Esophagus (tissue), 2 donors: Measurements from ENCODE around the gene RAD23A. TPM values are rescaled to one million over a fixed set of nuclear protein-coding genes. Genes with fewer than 3 reads are reported as not detected.
A peak's percentile ranks its signal among the peaks of the same experiment; 100 is the strongest.

ENCODE experiments used
- H3K27ac ChIP-seq, 2 donors: one replicate each; pipeline ENCODE4 v1.5.1; 2013; ENCODE audit warnings: low read depth in 2 of 2, mild to moderate bottlenecking in 2 of 2, inconsistent platforms in 1 of 2, low read length in 1 of 2, moderate library complexity in 1 of 2
- H3K27me3 ChIP-seq, 2 donors: one replicate each; pipeline ENCODE4 v1.6.1; 2013; ENCODE audit warnings: low read length in 2 of 2, control low read depth in 1 of 2, mild to moderate bottlenecking in 1 of 2; ENCODE audit not compliant: insufficient read depth in 2 of 2, control insufficient read depth in 1 of 2
- H3K36me3 ChIP-seq, 2 donors: one replicate each; pipeline ENCODE4 v1.6.1; 2013; ENCODE audit warnings: low read length in 1 of 2; ENCODE audit not compliant: control insufficient read depth in 2 of 2, insufficient read depth in 2 of 2
- H3K4me1 ChIP-seq, 2 donors: one replicate each; pipeline ENCODE4 v1.6.1; 2013; ENCODE audit warnings: low read length in 1 of 2; ENCODE audit not compliant: control insufficient read depth in 2 of 2, insufficient read depth in 2 of 2
- H3K4me3 ChIP-seq, 2 donors: one replicate each; pipeline ENCODE4 v1.5.1; 2013; ENCODE audit warnings: low read length in 2 of 2, mild to moderate bottlenecking in 2 of 2, low read depth in 1 of 2, moderate library complexity in 1 of 2
- H3K9me3 ChIP-seq, 2 donors: one replicate each; pipeline ENCODE4 v1.6.1; 2013; ENCODE audit warnings: mild to moderate bottlenecking in 2 of 2, low read depth in 1 of 2, low read length in 1 of 2, moderate library complexity in 1 of 2; ENCODE audit not compliant: control insufficient read depth in 2 of 2, insufficient read depth in 1 of 2
- WGBS, 2 donors: extraction: QIAGEN DNeasy Blood & Tissue Kit; methylation state at CpG; one replicate each; pipeline ENCODE4 v1.1.7; 2013; 5-methylcytosine and 5-hydroxymethylcytosine counted together
- polyA plus RNA-seq, 2 donors: library from polyadenylated mRNA; stranded (reverse); fragments of 200-250 nt; gene quantifications; one replicate each; pipeline ENCODE4 v1.2.3, GENCODE V29; 2013
- donor health status: healthy with polysubstance abuse.
- donor health status: Bipolar disorder and iron deficiency.

Gene RAD23A
- polyA plus RNA-seq, 2 donors = 73.9 to 81.0 TPM

DNA sequence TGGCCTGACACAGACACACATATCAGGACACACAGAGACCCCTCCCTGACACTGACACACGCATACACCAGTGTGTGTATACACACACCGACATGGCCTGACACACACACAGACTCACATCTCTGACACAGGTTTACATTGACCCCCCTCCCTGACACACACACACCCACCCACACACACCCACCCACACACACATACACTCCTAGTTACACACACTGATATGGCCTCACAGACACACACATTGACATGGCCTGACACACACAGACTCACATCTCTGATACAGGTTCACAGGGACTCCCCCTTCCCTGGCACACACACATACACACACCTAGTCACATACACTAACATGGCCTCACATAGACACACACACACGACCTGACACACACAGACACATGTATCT is 45.2 kb downstream of the RAD23A start:
- 70 to 72% methylated on average over 3 of the region's 3 CpGs for WGBS, 2 donors
- Histone ChIP-seq H3K4me1 (peaks cover 0 to 7% of the 10 kb centered on the region in 2 donors), H3K36me3 (no peaks in the 10 kb centered on the region), H3K9me3 (no peaks in the 10 kb centered on the region), H3K27me3 (no peaks in the 10 kb centered on the region), H3K27ac (no peak overlapping the region), H3K4me3 (no peak overlapping the region)

DNA sequence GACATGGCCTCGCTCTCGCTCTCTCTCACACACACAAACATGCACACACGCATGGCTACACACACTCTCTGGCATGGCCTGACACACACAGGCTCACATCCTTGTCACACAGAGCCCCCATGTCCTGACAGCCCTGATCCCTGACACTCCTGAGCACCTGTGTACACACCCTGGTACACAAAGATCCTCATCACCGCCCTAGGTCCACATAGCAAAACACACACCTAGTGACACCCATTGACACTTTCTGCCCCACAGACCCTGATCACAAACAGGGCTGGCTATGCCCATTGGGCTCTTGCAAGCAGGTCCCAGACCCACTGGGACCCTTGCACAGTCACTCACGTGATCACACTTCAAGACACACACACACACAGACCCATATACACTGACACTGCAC is 45.6 kb downstream of the RAD23A start:
- H3K4me3 ChIP-seq = no peak overlapping the region
- no peaks in the 10 kb centered on the region for H3K9me3 ChIP-seq
- H3K4me1 ChIP-seq = peaks cover 0 to 7% of the 10 kb centered on the region in 2 donors
- H3K27me3 ChIP-seq = no peaks in the 10 kb centered on the region
- no peak overlapping the region for H3K27ac ChIP-seq
- no peaks in the 10 kb centered on the region for H3K36me3 ChIP-seq
- 92 to 96% methylated on average over 5 of the region's 5 CpGs for WGBS, 2 donors

- Histone ChIP-seq H3K9me3 (no peaks in the 10 kb centered on the region), H3K4me3 (no peak overlapping the region), H3K36me3 (peaks cover 0 to 5% of the 10 kb centered on the region in 2 donors), H3K4me1 (peaks cover 4 to 14% of the 10 kb centered on the region in 2 donors), H3K27me3 (no peaks in the 10 kb centered on the region), H3K27ac (no peak overlapping the region)
- 94 to 95% methylated on average over 11 of the region's 11 CpGs for WGBS, 2 donors
These were observed 47.1 kb downstream of the RAD23A start for GRCh38 chr19:12992729-12993128.

- 55 to 80% methylated on average over 7 of the region's 7 CpGs for WGBS, 2 donors
- H3K27me3 ChIP-seq = no peaks in the 10 kb centered on the region
- peaks cover 0 to 6% of the 10 kb centered on the region in 2 donors for H3K36me3 ChIP-seq
- no peak overlapping the region for H3K4me3 ChIP-seq
- H3K9me3 ChIP-seq = no peaks in the 10 kb centered on the region
- H3K4me1 ChIP-seq = peaks cover 4 to 16% of the 10 kb centered on the region in 2 donors
- H3K27ac ChIP-seq = peak overlapping the region in 1 of 2 donors; percentile 44
These were observed 47.9 kb downstream of the RAD23A start for GRCh38 chr19:12993562-12993961.

DNA sequence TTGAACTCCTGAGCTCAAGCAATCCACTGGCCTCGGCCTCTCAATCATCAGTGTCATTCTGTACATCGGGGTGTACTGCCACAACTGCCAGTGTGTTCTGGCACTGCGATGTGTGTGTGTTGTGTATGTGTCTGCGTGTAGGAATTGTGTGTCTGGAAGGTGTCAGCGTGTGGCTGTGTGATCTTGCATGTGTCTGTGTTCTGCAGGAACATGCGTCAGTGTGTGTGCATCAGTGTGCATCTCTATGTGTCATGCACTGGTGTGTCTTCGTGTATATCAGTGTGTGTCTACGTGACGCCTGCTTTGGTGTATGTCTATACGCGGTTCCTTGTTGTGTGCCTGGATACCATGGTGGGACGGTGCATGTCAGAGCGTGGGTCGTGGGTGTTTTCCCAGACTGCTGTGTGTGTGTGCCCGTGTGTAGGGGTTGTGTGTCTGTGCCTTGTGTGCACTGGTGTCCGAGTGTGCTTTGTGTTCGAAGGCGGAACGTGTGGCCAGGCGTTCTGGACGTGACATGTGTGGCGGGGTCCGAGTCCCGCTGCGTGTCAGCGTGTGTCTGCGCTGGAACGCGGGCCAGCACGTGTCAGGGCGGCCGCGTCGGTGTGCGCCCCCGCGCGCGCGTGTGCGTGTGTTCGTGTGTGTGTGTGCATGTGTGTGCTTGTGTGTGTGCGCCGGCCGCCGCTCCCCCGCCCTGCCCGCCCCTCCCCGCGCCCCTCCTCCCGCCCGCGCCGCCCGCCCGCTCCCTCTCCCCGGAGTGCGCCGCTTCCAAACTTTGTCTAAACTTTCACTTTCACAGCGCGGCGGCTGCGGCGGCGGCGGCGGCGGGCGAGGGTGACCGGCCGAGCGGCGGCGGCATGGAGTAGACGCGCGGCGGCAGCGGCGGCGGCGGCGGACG is 49.3 kb downstream of the RAD23A start, which contains the start of gene NFIX:
Gene NFIX, plus strand, starts transcription at position 775 of the 895 bp plus-strand sequence. CDS start 363 bp downstream, outside the sequence.
- WGBS, 2 donors = 7 to 23% methylated on average over 26 to 81 of the region's 84 CpGs
- H3K9me3 ChIP-seq = no peaks in the 10 kb centered on the region
- peaks cover 4 to 24% of the 10 kb centered on the region in 2 donors for H3K4me1 ChIP-seq
- H3K27ac ChIP-seq = peak within 1 kb of the TSS; percentile 89 to 92
- H3K27me3 ChIP-seq = no peaks in the 10 kb centered on the region
- H3K36me3 ChIP-seq = peaks cover 0 to 10% of the 10 kb centered on the region in 2 donors
- peak within 1 kb of the TSS; percentile 88 to 97 for H3K4me3 ChIP-seq

DNA sequence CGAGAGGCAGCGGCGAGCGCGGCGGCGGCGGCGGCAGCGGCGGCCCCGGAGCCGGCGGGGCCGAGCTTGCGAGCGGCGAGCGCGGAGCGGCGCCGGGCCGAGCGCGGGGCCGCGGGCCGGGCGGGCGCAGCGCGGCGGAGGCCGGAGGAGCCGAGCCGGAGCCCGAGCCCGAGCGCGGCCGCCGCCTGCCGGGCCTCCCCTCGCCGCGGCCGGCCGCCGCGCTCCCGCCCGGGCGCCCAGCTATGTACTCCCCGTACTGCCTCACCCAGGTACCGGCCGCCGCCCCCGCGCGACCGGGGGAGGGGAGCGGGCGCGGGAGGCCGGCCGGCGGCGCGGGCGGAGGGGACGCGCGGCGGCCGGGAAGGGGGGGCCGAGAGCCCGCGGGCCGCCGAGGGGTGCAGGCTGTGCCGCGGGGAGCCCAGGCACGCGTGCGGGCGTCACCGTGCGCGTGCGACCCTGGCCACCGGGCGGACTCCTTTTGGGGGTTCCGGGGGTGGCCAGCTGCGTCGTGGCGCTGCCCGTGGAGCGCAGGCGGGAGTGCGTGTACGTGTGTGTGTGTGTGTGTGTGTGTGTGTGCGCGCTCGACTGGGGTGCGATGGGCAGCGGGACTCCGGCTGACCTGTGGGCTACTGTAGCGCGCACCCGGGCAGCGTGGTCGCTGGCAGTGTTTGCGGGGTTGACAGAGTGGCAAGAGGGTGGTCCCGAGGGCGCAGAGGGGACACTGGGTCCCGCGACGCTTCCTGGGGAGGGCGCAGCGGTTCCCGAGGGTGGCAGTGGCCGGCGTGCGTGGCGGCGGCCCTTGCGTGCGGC is 50.1 kb downstream of the RAD23A start:
- Histone ChIP-seq H3K27me3 (no peaks in the 10 kb centered on the region), H3K4me3 (peak overlapping the region; percentile 88 to 97), H3K9me3 (no peaks in the 10 kb centered on the region), H3K36me3 (peaks cover 0 to 10% of the 10 kb centered on the region in 2 donors), H3K27ac (peak overlapping the region; percentile 89 to 92), H3K4me1 (peaks cover 4 to 31% of the 10 kb centered on the region in 2 donors)
- WGBS, 2 donors = 1 to 2% methylated on average over 57 to 129 of the region's 129 CpGs

DNA sequence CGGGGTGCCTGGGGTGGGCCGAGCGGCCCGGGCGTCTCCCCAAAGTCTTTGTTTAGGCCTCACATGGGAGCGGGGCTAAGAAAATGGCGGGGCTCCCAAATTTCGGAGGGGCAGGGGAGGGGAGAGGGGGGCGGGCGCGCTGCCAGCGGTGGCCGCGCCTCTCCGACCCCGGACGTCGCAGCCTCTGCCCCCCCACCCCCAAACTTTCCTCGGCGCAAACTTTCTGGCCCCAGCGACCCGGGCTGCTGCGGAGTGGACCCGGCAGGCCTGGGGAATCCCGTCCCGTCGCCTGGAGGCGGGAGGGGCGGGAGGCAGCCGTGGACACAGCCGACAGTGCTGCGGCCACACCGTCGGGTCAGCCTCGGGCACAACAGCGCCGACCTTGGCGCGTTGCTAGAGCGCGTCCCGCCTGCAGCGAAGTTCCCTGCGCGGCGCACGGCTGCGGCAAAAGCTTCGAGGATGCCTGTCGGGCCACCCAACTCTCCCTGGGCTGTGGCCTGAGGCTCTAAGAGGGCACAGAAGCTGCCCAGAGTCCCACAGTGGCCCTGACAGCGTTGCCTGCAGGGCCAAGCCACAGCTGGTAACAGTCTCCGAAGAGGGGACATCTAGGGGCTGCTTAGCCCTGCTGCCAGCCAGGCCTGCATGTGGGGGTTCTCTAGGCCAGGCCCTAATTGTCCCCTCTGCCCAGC is 50.9 kb downstream of the RAD23A start:
- H3K27me3 ChIP-seq = no peaks in the 10 kb centered on the region
- H3K36me3 ChIP-seq = peaks cover 0 to 10% of the 10 kb centered on the region in 2 donors
- WGBS, 2 donors = 13 to 16% methylated on average over 35 to 52 of the region's 52 CpGs

DNA sequence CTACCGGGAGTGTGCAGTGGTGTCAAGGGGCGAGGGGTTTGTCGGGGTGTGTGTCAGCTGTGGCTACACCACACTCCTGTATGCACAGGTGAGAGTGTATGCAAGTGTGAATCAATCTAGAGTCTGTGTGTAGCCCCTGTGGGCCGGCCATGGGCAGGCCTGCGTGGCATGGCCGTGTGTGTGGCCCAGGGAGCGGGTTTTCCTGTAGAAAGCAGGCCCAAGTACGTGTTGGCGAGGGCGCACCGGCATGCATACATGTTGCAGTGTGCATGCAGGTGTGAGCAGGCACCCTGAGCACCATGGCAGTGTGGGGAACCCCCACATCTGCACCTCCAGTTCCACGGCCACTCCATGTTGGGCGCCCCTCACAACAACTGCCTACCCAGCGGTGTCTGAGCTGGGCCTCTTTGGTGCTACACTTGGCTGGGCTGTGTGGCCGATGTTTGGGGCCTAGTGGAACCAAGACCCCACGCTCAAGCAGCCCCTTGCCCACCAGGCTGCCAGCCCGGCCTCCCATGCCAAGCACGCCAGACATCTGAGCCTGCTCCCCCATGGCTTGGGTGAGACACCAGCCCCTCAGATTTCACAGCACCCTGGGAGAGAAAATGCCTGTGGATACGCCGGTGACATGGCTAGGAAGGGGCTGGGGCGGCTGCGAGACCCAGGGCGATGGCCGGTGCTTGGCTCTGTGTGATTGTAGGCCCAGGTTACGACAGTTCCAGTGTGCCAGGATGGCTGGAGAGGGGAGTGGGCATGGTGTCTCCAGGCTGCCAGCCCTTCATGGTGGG is 51.7 kb downstream of the RAD23A start:
- H3K36me3 ChIP-seq = peaks cover 0 to 10% of the 10 kb centered on the region in 2 donors
- 44 to 65% methylated on average over 25 of the region's 25 CpGs for WGBS, 2 donors
- no peaks in the 10 kb centered on the region for H3K27me3 ChIP-seq
- H3K9me3 ChIP-seq = no peaks in the 10 kb centered on the region
- H3K4me1 ChIP-seq = peaks cover 6 to 42% of the 10 kb centered on the region in 2 donors
- H3K4me3 ChIP-seq = peak overlapping the region; percentile 88 to 97
- peak overlapping the region; percentile 89 to 92 for H3K27ac ChIP-seq

More for the DNA sequence above, 50.9 kb downstream of the RAD23A start:
- no peaks in the 10 kb centered on the region for H3K9me3 ChIP-seq
- H3K27ac ChIP-seq = peak overlapping the region; percentile 89 to 92
- H3K4me1 ChIP-seq = peaks cover 6 to 39% of the 10 kb centered on the region in 2 donors
- peak overlapping the region; percentile 88 to 97 for H3K4me3 ChIP-seq
